WTC11 (cell line): ENCODE data around the gene CGREF1. TPM values are rescaled to one million over a fixed set of nuclear protein-coding genes. Genes with fewer than 3 reads are reported as not detected.

Experiments
- ATAC-seq: fragments of 200-7000 bp; cut with Tn5 transposase; 2 replicates; pipeline ENCODE4 v1.10.0; 2021; ENCODE audit warnings: mild to moderate bottlenecking, moderate library complexity
- CTCF ChIA-PET: fragments of 300-600 bp; sonication (Branson Sonifier 250); formaldehyde crosslinking; loops from one replicate; lab custom pipeline; 2021; ENCODE audit warnings: antibody characterized with exemption; lab: Charles Lee
- POLR2A ChIA-PET: fragments of 350-600 bp; sonication (Branson Sonifier 250); formaldehyde crosslinking; loops from one replicate; lab custom pipeline; 2021; ENCODE audit warnings: antibody characterized with exemption; lab: Charles Lee
- DNase-seq: peaks from one replicate; pipeline ENCODE4 v3.0.0; 2021; ENCODE audit warnings: low spot score
- H3K27ac Mint-ChIP-seq: 2 replicates; pipeline ENCODE4 v1.8.0; 2021; ENCODE audit warnings: mixed read lengths
- H3K27me3 Mint-ChIP-seq: 2 replicates; pipeline ENCODE4 v1.8.0; 2021; ENCODE audit warnings: low read depth, mild to moderate bottlenecking, moderate library complexity, mixed read lengths
- H3K36me3 Mint-ChIP-seq: 2 replicates; pipeline ENCODE4 v1.8.0; 2021; ENCODE audit warnings: mixed read lengths
- H3K4me1 Mint-ChIP-seq: 2 replicates; pipeline ENCODE4 v1.8.0; 2022; ENCODE audit warnings: mixed read lengths
- H3K4me3 Mint-ChIP-seq: 2 replicates; pipeline ENCODE4 v1.8.0; 2021; ENCODE audit warnings: mild to moderate bottlenecking, moderate library complexity, mixed read lengths
- H3K9me3 Mint-ChIP-seq: 2 replicates; pipeline ENCODE4 v1.8.0; 2021; ENCODE audit warnings: mixed read lengths
- EMX1 ChIP-seq: fragments of 250-450 bp; sonication (Bioruptor Pico); IDR thresholded peaks from 2 replicates; pipeline ENCODE4 v1.8.0; 2021; ENCODE audit warnings: mild to moderate bottlenecking
- FOXK1 ChIP-seq: sonication (generic); formaldehyde crosslinking; IDR thresholded peaks from 2 replicates; pipeline ENCODE4 v1.8.0; 2022; ENCODE audit warnings: mild to moderate bottlenecking, moderate library complexity, missing genetic modification reagents
- IRF1 ChIP-seq: sonication (generic); formaldehyde crosslinking; IDR thresholded peaks from 2 replicates; pipeline ENCODE4 v1.8.0; 2023; ENCODE audit warnings: missing genetic modification reagents
- MYBL2 ChIP-seq: sonication (generic); formaldehyde crosslinking; IDR thresholded peaks from 2 replicates; pipeline ENCODE4 v1.8.1; 2023; ENCODE audit warnings: mild to moderate bottlenecking, moderate library complexity, missing genetic modification reagents
- NFYB ChIP-seq: sonication (generic); formaldehyde crosslinking; conservative IDR thresholded peaks from 2 replicates; pipeline ENCODE4 v1.8.0; 2022; ENCODE audit warnings: low read depth, missing genetic modification reagents
- SMAD4 ChIP-seq: sonication (generic); formaldehyde crosslinking; IDR thresholded peaks from 2 replicates; pipeline ENCODE4 v1.8.0; 2022; ENCODE audit warnings: mild to moderate bottlenecking, missing genetic modification reagents
- TCF7 ChIP-seq: sonication (generic); formaldehyde crosslinking; IDR thresholded peaks from 2 replicates; pipeline ENCODE4 v1.8.0; 2022; ENCODE audit warnings: mild to moderate bottlenecking, low read depth, missing genetic modification reagents, moderate library complexity
- ZNF138 ChIP-seq: sonication (generic); formaldehyde crosslinking; conservative IDR thresholded peaks from 2 replicates; pipeline ENCODE4 v1.8.1; 2022; ENCODE audit warnings: mild to moderate bottlenecking, moderate library complexity, missing genetic modification reagents
- ZNF317 ChIP-seq: sonication (generic); formaldehyde crosslinking; IDR thresholded peaks from 2 replicates; pipeline ENCODE4 v1.8.1; 2023; ENCODE audit warnings: low read depth, mild to moderate bottlenecking, moderate library complexity, missing genetic modification reagents, borderline replicate concordance
- ZNF416 ChIP-seq: fragments of 250-450 bp; sonication (Bioruptor Pico); IDR thresholded peaks from 2 replicates; pipeline ENCODE4 v1.9.0; 2021; ENCODE audit warnings: mild to moderate bottlenecking, inconsistent platforms
- total RNA-seq: library from RNA; stranded (reverse); gene quantifications from 3 replicates; pipeline ENCODE4 v1.2.3, GENCODE V29; 2021
- TF ChIP-seq, protein P1 (sequence below): fragments of 250-450 bp; sonication (Bioruptor Pico); IDR thresholded peaks from 2 replicates; pipeline ENCODE4 v1.9.0; 2021; ENCODE audit warnings: mild to moderate bottlenecking, borderline replicate concordance
- TF ChIP-seq, protein P2 (sequence below): sonication (generic); formaldehyde crosslinking; IDR thresholded peaks from 2 replicates; pipeline ENCODE4 v1.8.1; 2023; ENCODE audit warnings: mild to moderate bottlenecking, missing genetic modification reagents
- TF ChIP-seq, protein P3 (sequence below): sonication (generic); formaldehyde crosslinking; IDR thresholded peaks from 2 replicates; pipeline ENCODE4 v1.8.0; 2022; ENCODE audit warnings: missing genetic modification reagents
- TF ChIP-seq, protein P4 (sequence below): sonication (generic); formaldehyde crosslinking; IDR thresholded peaks from 2 replicates; pipeline ENCODE4 v1.8.0; 2023; ENCODE audit warnings: missing genetic modification reagents, mild to moderate bottlenecking, borderline replicate concordance
- TF ChIP-seq, protein P5 (sequence below): sonication (generic); formaldehyde crosslinking; conservative IDR thresholded peaks from 2 replicates; pipeline ENCODE4 v1.8.1; 2023; ENCODE audit warnings: mild to moderate bottlenecking, low read depth, missing genetic modification reagents, moderate library complexity

The CGREF1 gene
- total RNA-seq, 1 experiment from 2014 or later = 3.5 TPM

GRCh38 chr2:27058210-27058609 lies 60.7 kb downstream of the CGREF1 start (continued):
- TF ChIP-seq, protein P1, sequence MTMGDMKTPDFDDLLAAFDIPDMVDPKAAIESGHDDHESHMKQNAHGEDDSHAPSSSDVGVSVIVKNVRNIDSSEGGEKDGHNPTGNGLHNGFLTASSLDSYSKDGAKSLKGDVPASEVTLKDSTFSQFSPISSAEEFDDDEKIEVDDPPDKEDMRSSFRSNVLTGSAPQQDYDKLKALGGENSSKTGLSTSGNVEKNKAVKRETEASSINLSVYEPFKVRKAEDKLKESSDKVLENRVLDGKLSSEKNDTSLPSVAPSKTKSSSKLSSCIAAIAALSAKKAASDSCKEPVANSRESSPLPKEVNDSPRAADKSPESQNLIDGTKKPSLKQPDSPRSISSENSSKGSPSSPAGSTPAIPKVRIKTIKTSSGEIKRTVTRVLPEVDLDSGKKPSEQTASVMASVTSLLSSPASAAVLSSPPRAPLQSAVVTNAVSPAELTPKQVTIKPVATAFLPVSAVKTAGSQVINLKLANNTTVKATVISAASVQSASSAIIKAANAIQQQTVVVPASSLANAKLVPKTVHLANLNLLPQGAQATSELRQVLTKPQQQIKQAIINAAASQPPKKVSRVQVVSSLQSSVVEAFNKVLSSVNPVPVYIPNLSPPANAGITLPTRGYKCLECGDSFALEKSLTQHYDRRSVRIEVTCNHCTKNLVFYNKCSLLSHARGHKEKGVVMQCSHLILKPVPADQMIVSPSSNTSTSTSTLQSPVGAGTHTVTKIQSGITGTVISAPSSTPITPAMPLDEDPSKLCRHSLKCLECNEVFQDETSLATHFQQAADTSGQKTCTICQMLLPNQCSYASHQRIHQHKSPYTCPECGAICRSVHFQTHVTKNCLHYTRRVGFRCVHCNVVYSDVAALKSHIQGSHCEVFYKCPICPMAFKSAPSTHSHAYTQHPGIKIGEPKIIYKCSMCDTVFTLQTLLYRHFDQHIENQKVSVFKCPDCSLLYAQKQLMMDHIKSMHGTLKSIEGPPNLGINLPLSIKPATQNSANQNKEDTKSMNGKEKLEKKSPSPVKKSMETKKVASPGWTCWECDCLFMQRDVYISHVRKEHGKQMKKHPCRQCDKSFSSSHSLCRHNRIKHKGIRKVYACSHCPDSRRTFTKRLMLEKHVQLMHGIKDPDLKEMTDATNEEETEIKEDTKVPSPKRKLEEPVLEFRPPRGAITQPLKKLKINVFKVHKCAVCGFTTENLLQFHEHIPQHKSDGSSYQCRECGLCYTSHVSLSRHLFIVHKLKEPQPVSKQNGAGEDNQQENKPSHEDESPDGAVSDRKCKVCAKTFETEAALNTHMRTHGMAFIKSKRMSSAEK = no peak
- TF ChIP-seq, protein P2, sequence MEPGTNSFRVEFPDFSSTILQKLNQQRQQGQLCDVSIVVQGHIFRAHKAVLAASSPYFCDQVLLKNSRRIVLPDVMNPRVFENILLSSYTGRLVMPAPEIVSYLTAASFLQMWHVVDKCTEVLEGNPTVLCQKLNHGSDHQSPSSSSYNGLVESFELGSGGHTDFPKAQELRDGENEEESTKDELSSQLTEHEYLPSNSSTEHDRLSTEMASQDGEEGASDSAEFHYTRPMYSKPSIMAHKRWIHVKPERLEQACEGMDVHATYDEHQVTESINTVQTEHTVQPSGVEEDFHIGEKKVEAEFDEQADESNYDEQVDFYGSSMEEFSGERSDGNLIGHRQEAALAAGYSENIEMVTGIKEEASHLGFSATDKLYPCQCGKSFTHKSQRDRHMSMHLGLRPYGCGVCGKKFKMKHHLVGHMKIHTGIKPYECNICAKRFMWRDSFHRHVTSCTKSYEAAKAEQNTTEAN (CRISPR knock-in tag) = no peak
- TF ChIP-seq, protein P3, sequence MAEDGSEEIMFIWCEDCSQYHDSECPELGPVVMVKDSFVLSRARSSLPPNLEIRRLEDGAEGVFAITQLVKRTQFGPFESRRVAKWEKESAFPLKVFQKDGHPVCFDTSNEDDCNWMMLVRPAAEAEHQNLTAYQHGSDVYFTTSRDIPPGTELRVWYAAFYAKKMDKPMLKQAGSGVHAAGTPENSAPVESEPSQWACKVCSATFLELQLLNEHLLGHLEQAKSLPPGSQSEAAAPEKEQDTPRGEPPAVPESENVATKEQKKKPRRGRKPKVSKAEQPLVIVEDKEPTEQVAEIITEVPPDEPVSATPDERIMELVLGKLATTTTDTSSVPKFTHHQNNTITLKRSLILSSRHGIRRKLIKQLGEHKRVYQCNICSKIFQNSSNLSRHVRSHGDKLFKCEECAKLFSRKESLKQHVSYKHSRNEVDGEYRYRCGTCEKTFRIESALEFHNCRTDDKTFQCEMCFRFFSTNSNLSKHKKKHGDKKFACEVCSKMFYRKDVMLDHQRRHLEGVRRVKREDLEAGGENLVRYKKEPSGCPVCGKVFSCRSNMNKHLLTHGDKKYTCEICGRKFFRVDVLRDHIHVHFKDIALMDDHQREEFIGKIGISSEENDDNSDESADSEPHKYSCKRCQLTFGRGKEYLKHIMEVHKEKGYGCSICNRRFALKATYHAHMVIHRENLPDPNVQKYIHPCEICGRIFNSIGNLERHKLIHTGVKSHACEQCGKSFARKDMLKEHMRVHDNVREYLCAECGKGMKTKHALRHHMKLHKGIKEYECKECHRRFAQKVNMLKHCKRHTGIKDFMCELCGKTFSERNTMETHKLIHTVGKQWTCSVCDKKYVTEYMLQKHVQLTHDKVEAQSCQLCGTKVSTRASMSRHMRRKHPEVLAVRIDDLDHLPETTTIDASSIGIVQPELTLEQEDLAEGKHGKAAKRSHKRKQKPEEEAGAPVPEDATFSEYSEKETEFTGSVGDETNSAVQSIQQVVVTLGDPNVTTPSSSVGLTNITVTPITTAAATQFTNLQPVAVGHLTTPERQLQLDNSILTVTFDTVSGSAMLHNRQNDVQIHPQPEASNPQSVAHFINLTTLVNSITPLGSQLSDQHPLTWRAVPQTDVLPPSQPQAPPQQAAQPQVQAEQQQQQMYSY (CRISPR knock-in tag) = no peak

DNA sequence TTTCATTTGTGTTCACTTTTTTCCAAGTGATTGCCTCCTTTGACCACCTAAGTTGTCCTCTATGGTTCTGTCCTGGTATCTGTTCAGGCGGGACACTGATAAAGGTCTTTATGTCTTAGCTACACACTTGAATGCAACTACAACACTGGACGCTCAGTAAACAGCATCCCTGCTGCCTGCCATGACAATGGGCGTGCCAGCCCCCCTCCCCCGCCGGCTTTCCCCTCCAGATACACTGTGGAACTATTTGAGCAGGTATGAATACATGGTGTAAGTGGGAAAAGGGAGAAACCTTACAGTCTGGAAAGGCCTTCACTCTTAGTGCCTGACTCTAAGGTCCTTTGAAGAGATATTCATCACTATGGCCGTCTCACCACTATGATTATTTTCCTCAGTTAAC lies 61.7 kb downstream of the CGREF1 start:
- Mint-ChIP-seq H3K27me3 (no peaks in the 10 kb centered on the region), H3K4me3 (no peak overlapping the region), H3K27ac (no peak overlapping the region), H3K36me3 (peaks cover 29% of the 10 kb centered on the region), H3K4me1 (peaks cover 3% of the 10 kb centered on the region), H3K9me3 (no peaks in the 10 kb centered on the region)
- ChIA-PET CTCF (no interaction called here), POLR2A (no interaction called here)
- ATAC-seq (no peak), DNase-seq (no peak)
- no peak for TF ChIP-seq MYBL2 (CRISPR knock-in tag)
- TF ChIP-seq IRF1 = no peak
- TF ChIP-seq ZNF416 (CRISPR knock-in tag) = no peak
- TF ChIP-seq, protein P4, sequence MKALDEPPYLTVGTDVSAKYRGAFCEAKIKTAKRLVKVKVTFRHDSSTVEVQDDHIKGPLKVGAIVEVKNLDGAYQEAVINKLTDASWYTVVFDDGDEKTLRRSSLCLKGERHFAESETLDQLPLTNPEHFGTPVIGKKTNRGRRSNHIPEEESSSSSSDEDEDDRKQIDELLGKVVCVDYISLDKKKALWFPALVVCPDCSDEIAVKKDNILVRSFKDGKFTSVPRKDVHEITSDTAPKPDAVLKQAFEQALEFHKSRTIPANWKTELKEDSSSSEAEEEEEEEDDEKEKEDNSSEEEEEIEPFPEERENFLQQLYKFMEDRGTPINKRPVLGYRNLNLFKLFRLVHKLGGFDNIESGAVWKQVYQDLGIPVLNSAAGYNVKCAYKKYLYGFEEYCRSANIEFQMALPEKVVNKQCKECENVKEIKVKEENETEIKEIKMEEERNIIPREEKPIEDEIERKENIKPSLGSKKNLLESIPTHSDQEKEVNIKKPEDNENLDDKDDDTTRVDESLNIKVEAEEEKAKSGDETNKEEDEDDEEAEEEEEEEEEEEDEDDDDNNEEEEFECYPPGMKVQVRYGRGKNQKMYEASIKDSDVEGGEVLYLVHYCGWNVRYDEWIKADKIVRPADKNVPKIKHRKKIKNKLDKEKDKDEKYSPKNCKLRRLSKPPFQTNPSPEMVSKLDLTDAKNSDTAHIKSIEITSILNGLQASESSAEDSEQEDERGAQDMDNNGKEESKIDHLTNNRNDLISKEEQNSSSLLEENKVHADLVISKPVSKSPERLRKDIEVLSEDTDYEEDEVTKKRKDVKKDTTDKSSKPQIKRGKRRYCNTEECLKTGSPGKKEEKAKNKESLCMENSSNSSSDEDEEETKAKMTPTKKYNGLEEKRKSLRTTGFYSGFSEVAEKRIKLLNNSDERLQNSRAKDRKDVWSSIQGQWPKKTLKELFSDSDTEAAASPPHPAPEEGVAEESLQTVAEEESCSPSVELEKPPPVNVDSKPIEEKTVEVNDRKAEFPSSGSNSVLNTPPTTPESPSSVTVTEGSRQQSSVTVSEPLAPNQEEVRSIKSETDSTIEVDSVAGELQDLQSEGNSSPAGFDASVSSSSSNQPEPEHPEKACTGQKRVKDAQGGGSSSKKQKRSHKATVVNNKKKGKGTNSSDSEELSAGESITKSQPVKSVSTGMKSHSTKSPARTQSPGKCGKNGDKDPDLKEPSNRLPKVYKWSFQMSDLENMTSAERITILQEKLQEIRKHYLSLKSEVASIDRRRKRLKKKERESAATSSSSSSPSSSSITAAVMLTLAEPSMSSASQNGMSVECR (CRISPR knock-in tag) = no peak
- no peak for TF ChIP-seq SMAD4 (CRISPR knock-in tag)
- TF ChIP-seq TCF7 (CRISPR knock-in tag) = no peak
- TF ChIP-seq ZNF138 = no peak
- no peak for TF ChIP-seq ZNF317
- TF ChIP-seq, protein P5, sequence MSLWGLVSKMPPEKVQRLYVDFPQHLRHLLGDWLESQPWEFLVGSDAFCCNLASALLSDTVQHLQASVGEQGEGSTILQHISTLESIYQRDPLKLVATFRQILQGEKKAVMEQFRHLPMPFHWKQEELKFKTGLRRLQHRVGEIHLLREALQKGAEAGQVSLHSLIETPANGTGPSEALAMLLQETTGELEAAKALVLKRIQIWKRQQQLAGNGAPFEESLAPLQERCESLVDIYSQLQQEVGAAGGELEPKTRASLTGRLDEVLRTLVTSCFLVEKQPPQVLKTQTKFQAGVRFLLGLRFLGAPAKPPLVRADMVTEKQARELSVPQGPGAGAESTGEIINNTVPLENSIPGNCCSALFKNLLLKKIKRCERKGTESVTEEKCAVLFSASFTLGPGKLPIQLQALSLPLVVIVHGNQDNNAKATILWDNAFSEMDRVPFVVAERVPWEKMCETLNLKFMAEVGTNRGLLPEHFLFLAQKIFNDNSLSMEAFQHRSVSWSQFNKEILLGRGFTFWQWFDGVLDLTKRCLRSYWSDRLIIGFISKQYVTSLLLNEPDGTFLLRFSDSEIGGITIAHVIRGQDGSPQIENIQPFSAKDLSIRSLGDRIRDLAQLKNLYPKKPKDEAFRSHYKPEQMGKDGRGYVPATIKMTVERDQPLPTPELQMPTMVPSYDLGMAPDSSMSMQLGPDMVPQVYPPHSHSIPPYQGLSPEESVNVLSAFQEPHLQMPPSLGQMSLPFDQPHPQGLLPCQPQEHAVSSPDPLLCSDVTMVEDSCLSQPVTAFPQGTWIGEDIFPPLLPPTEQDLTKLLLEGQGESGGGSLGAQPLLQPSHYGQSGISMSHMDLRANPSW (CRISPR knock-in tag) = no peak
- TF ChIP-seq FOXK1 = no peak
- no peak for TF ChIP-seq NFYB (CRISPR knock-in tag)
- TF ChIP-seq EMX1 (CRISPR knock-in tag) = no peak
